SK-N-MC (cell line): Measurements from ENCODE around the gene IL11.

Experiments
- DNase-seq: peaks from one replicate; pipeline ENCODE4 v3.0.0-alpha.2; 2011; ENCODE audit warnings: low read depth, low spot score
- H3K27ac ChIP-seq: fragments of 200-600 bp; sonication (generic); 2 replicates; pipeline ENCODE4 v1.5.1; 2016; ENCODE audit warnings: mixed run types
- H3K36me3 ChIP-seq: fragments of 200-600 bp; sonication (generic); 2 replicates; pipeline ENCODE4 v1.6.1; 2017; ENCODE audit warnings: antibody characterized with exemption, low read length, mixed read lengths; ENCODE audit not compliant: insufficient read depth
- H3K4me3 ChIP-seq: fragments of 200-600 bp; sonication (generic); 2 replicates; pipeline ENCODE4 v1.5.1; 2016
- H3K9ac ChIP-seq: fragments of 200-600 bp; sonication (generic); 2 replicates; pipeline ENCODE4 v1.8.0; 2017; ENCODE audit warnings: mixed run types, mixed read lengths; ENCODE audit not compliant: insufficient read length
- H3K9me3 ChIP-seq: fragments of 200-600 bp; sonication (generic); 2 replicates; pipeline ENCODE4 v1.6.1; 2017; ENCODE audit warnings: low read depth, mild to moderate bottlenecking, antibody characterized with exemption, low read length, moderate library complexity, mixed read lengths
- EZH2 ChIP-seq: fragments of 200-600 bp; sonication (generic); IDR thresholded peaks from one replicate; pipeline ENCODE4 v1.6.1; 2017; ENCODE audit warnings: antibody characterized with exemption
- FOXP2 ChIP-seq: optimal IDR thresholded peaks from 2 replicates; pipeline ENCODE3; 2011; ENCODE audit warnings: mild to moderate bottlenecking, moderate library complexity; ENCODE audit not compliant: insufficient read depth; ENCODE audit errors: extremely low read length, control extremely low read depth
- POLR2AphosphoS5 ChIP-seq: IDR thresholded peaks from 2 replicates; pipeline ENCODE4 v1.6.1; 2012; ENCODE audit warnings: mild to moderate bottlenecking, low read depth, low read length, borderline replicate concordance

IL11 gene

GRCh38 chr19:55320844-55321419 is 49.3 kb downstream of the IL11 start:
- H3K9ac ChIP-seq = no peak overlapping the region

GRCh38 chr19:55319785-55320184 is 50.5 kb downstream of the IL11 start:
- Histone ChIP-seq H3K9me3 (no peaks in the 10 kb centered on the region), H3K9ac (no peak overlapping the region), H3K36me3 (no peaks in the 10 kb centered on the region), H3K27ac (no peak overlapping the region), H3K4me3 (no peak overlapping the region)
- DNase-seq = no peak
- TF ChIP-seq EZH2 = no peak
- no peak for TF ChIP-seq POLR2AphosphoS5
- TF ChIP-seq FOXP2 = no peak

More at GRCh38 chr19:55320844-55321419, 49.3 kb downstream of the IL11 start:
- no peaks in the 10 kb centered on the region for H3K9me3 ChIP-seq
- TF ChIP-seq POLR2AphosphoS5 (no peak), EZH2 (no peak), FOXP2 (no peak)
- H3K4me3 ChIP-seq = no peak overlapping the region
- no peak for DNase-seq
- H3K36me3 ChIP-seq = no peaks in the 10 kb centered on the region
- no peak overlapping the region for H3K27ac ChIP-seq

GRCh38 chr19:55316646-55317045 is 53.6 kb downstream of the IL11 start:
- H3K9ac ChIP-seq = no peak overlapping the region
- no peak overlapping the region for H3K27ac ChIP-seq
- no peaks in the 10 kb centered on the region for H3K36me3 ChIP-seq
- H3K9me3 ChIP-seq = no peaks in the 10 kb centered on the region
- no peak overlapping the region for H3K4me3 ChIP-seq
- TF ChIP-seq EZH2 (no peak), POLR2AphosphoS5 (no peak), FOXP2 (no peak)
- DNase-seq = no peak

GRCh38 chr19:55315956-55316525 is 54.2 kb downstream of the IL11 start:
- H3K9me3 ChIP-seq = no peaks in the 10 kb centered on the region
- DNase-seq = no peak

GRCh38 chr19:55314396-55314795 is 55.9 kb downstream of the IL11 start:
- H3K9me3 ChIP-seq = no peaks in the 10 kb centered on the region
- H3K4me3 ChIP-seq = no peak overlapping the region
- peaks cover under 1% of the 10 kb centered on the region; the same call in 1 of the 2 replicates for H3K36me3 ChIP-seq
- no peak for DNase-seq
- TF ChIP-seq POLR2AphosphoS5 (no peak), EZH2 (no peak), FOXP2 (no peak)
- H3K27ac ChIP-seq = no peak overlapping the region
- H3K9ac ChIP-seq = no peak overlapping the region

More at GRCh38 chr19:55315956-55316525, 54.2 kb downstream of the IL11 start:
- TF ChIP-seq FOXP2 (no peak), POLR2AphosphoS5 (no peak)
- H3K9ac ChIP-seq = no peak overlapping the region
- H3K27ac ChIP-seq = no peak overlapping the region
- H3K4me3 ChIP-seq = no peak overlapping the region
- no peaks in the 10 kb centered on the region for H3K36me3 ChIP-seq
